Tibial nerve (tissue), 4 donors: Measurements from ENCODE around the gene HTR2C.

ENCODE experiments used
- CTCF ChIP-seq, 5 experiments: fragments of 200-600 bp in 3 of 5; fragments of 450-650 bp in 2 of 5; sonication (generic) in 3 of 5; IDR thresholded peaks; one replicate each; pipeline ENCODE4 v1.5.1; 2016 to 2019; ENCODE audit warnings: antibody characterized with exemption in 5 of 5, mild to moderate bottlenecking in 3 of 5, moderate library complexity in 2 of 5
- EP300 ChIP-seq, 2 donors: sonication (generic); formaldehyde crosslinking; IDR thresholded peaks; one replicate each; pipeline ENCODE4 v1.6.1; 2017; ENCODE audit warnings: antibody characterized with exemption in 2 of 2, mild to moderate bottlenecking in 1 of 2
- POLR2A ChIP-seq, 2 donors: fragments of 450-650 bp; IDR thresholded peaks; one replicate each; pipeline ENCODE4 v1.6.1; 2017; ENCODE audit warnings: antibody characterized with exemption in 2 of 2, mild to moderate bottlenecking in 2 of 2, moderate library complexity in 2 of 2

GRCh38 chrX:114924856-114925255 lies 341.0 kb downstream of the HTR2C start:
- TF ChIP-seq CTCF (IDR thresholded peaks at IDR 0.05) (no peak), POLR2A (IDR thresholded peaks at IDR 0.05) (no peak), EP300 (IDR thresholded peaks at IDR 0.05) (no peak)
